BJ (cell line): ENCODE measurements around the gene OR10P1. TPM values are rescaled to one million over a fixed set of nuclear protein-coding genes. Genes with fewer than 3 reads are reported as not detected.

Experiments
- CTCF ChIA-PET: fragments of 350-600 bp; formaldehyde crosslinking; extraction: SDS; loops from one replicate; lab custom pipeline; 2021; ENCODE audit warnings: antibody characterized with exemption, inconsistent platforms; lab: Yijun Ruan, JAX
- POLR2A ChIA-PET: fragments of 300-600 bp; sonication (Branson Sonifier 250); formaldehyde crosslinking; extraction: SDS; loops from one replicate; lab custom pipeline; 2021; ENCODE audit warnings: antibody characterized with exemption; lab: Charles Lee
- DNase-seq: peaks from one replicate; pipeline ENCODE4 v3.0.0-alpha.2; 2011; ENCODE audit warnings: low read depth
- H3K27me3 ChIP-seq: 2 replicates; pipeline ENCODE4 v1.6.0; 2011; ENCODE audit warnings: low read length; ENCODE audit not compliant: control insufficient read depth, insufficient read depth
- H3K36me3 ChIP-seq: 2 replicates; pipeline ENCODE4 v1.5.1; 2011; ENCODE audit warnings: low read length; ENCODE audit not compliant: control insufficient read depth, insufficient read depth
- H3K4me3 ChIP-seq: 2 replicates; pipeline ENCODE4 v1.5.1; 2011; ENCODE audit warnings: low read depth, mild to moderate bottlenecking, control low read depth, low read length
- CTCF ChIP-seq: IDR thresholded peaks from 2 replicates; pipeline ENCODE4 v1.5.1; 2011; ENCODE audit warnings: low read depth, mild to moderate bottlenecking, control low read depth, inconsistent platforms, low read length, moderate library complexity; ENCODE audit not compliant: insufficient read depth
- polyA plus RNA-seq: library from polyadenylated mRNA; depleted of rRNA; stranded (reverse); fragments of >200 nt; gene quantifications from 2 replicates; pipeline ENCODE4 v1.2.3, GENCODE V29; 2011

OR10P1 gene
- polyA plus RNA-seq, 1 experiment: not detected

DNA sequence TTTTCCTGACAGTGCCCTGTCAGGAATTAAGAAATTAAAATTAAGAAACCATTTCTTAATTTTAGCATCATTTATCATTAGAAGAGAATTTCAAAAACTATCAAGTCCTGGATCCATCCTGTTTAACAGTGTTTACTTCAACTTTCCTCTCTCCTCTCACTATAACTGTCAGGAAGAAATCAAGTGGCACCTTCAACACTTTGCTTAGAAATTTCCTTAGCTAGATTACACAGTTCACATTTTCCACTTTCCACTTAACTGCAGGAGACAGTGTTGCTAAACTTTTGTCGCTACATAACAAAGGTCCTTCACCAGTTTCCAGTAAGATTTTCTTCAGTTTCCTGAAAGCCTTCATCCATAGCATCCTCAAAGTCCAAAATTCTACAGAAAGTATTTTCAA, 21.9 kb upstream of the OR10P1 start:
- Histone ChIP-seq H3K4me3 (no peak overlapping the region), H3K36me3 (no peaks in the 10 kb centered on the region), H3K27me3 (no peaks in the 10 kb centered on the region)
- DNase-seq: no peak
- CTCF ChIA-PET: no interaction called here
- POLR2A ChIA-PET: no interaction called here
- TF ChIP-seq CTCF: no peak

GRCh38 chr12:55619354-55620138, 17.1 kb upstream of the OR10P1 start:
- no peaks in the 10 kb centered on the region; the same call in none of the 2 replicates for H3K27me3 ChIP-seq
- H3K4me3 ChIP-seq: no peak overlapping the region
- DNase-seq: peak; percentile 79
- peak; percentile 76 for TF ChIP-seq CTCF
- POLR2A ChIA-PET: no interaction called here
- CTCF ChIA-PET: interaction anchor here (0.6 to 3.5 kb wide), 18 partner anchors 9 to 623 kb away, joined by 3 to 32 read pairs (median 4); no protein-coding TSS in a partner anchor
- no peaks in the 10 kb centered on the region for H3K36me3 ChIP-seq

GRCh38 chr12:55624056-55624455, 12.6 kb upstream of the OR10P1 start:
- POLR2A ChIA-PET: no interaction called here
- H3K4me3 ChIP-seq: no peak overlapping the region
- TF ChIP-seq CTCF: no peak
- no peaks in the 10 kb centered on the region; the same call in none of the 2 replicates for H3K27me3 ChIP-seq
- no peak for DNase-seq
- H3K36me3 ChIP-seq: no peaks in the 10 kb centered on the region
- CTCF ChIA-PET: no interaction called here

GRCh38 chr12:55626154-55626553, 10.5 kb upstream of the OR10P1 start:
- DNase-seq: no peak
- ChIA-PET POLR2A (no interaction called here), CTCF (no interaction called here)
- no peak overlapping the region for H3K4me3 ChIP-seq
- H3K36me3 ChIP-seq: no peaks in the 10 kb centered on the region
- TF ChIP-seq CTCF: no peak
- no peaks in the 10 kb centered on the region; the same call in none of the 2 replicates for H3K27me3 ChIP-seq

- DNase-seq: no peak
- no peak for TF ChIP-seq CTCF
- no peaks in the 10 kb centered on the region; the same call in 1 of the 2 replicates for H3K27me3 ChIP-seq
- H3K36me3 ChIP-seq: no peaks in the 10 kb centered on the region
- H3K4me3 ChIP-seq: no peak overlapping the region
- POLR2A ChIA-PET: no interaction called here
- CTCF ChIA-PET: interaction anchor here (0.7 to 2.8 kb wide), 5 partner anchors 8 to 27 kb away, joined by 3 to 18 read pairs (median 5); no protein-coding TSS in a partner anchor
These were observed 7.4 kb upstream of the OR10P1 start for GRCh38 chr12:55629058-55629841.
